ENCODE measurements around the gene SPAG16. TPM values are rescaled to one million over a fixed set of nuclear protein-coding genes. Genes with fewer than 3 reads are reported as not detected.

The SPAG16 gene
- total RNA-seq (2022; extraction: Qiagen RNA extraction; ENCODE audit: low read depth): 6.3 to 14.3 TPM (median 11.7 TPM) in 5 replicates

DNA sequence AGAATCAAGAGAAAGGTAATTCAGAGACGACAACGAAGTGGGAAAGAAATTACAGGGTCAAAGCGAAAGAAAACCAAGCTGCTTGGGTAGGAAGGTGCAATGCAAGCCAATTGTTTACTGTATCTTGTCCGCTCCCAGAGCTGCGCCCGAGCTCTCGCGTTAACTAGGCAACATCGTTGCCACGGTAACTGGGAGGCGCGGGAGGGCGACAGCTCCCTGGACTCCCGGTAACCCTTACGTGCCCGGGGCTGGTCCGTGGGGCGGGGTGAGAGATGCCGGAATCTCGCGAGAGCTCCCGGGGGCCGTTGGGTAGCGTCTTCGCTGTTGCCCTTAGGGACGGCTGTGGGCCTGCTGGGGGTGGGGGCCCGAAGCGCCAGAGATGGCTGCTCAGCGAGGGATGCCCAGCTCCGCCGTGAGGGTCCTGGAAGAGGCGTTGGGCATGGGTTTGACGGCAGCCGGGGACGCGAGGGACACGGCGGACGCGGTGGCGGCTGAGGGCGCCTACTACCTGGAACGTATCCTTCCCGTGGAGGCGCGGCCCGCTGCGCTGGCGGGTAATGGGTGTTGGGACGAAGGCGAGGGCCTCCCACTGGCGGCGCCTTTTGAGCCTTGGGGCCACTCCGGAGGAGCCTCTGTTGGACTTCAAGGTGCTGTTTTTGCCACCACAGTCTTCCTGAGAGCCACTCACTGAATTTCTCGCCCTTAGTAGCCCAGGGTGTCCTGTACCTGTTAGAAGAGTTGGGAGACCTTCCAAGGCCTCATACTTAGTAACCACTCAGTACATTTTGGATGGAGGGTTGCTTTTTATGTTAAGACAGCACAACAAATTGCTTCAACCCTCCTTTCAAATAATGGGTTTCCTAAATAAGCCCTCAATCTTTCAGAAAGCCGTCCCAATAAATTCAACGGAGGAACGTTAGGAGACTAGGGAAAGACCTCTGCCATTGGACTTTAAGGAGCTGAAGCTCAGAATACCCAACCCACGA lies at the start of gene SPAG16:
SPAG16 (plus strand) TSS at position 360 of the 986 bp plus-strand sequence.

DNA sequence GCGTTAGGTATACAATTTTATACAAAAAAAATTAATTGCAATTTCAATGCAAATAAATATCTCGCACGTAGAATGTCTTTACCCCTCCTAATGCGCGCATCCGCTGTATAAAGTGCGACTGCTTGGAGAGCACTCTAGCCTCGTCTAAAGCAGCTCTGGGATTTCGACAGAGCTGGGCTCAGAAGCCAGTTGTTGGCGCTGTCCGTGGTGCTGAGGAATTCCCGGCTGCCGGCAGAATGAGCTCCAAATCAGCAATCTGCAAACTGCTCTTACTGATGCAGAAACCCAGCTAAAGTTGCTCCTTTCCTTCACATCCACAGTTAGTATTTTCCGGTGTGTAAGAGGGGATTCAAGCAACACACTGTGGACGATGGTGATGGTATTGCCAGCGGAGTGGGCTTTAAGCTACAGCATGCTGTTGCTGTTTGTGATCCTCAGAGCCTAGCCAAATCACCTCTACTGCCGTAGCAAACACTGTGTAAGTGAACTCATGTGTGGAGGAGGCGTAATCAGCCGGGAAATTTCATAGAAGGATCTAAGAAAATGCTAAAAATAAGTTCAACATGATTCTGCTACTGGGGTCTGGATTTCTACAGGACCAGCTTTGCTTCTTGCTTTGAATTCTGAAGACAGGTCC lies 1126.8 kb downstream of the SPAG16 start, which contains the start of gene VWC2L:
VWC2L (plus strand) TSS at position 137 of the 637 bp plus-strand sequence. CDS start 3,140 bp downstream, outside the sequence.

Other genes with a start within 250 kb of the SPAG16 start
- 0.06 to 0.72 TPM (median 0.12 TPM) in 5 replicates for gene IKZF2, start 132.9 kb upstream of the SPAG16 start, total RNA-seq (2022; extraction: Qiagen RNA extraction; ENCODE audit: low read depth)

Measured in A549 treated with RU486 at 1 μM for 4 hours (cell line).